Liver (tissue), 9 donors: ENCODE data around the gene ZNF639. TPM values are rescaled to one million over a fixed set of nuclear protein-coding genes. Genes with fewer than 3 reads are reported as not detected.

ENCODE experiments used
- DNase-seq: peaks from one replicate; pipeline ENCODE4 v3.0.0-alpha.2; 2017; ENCODE audit warnings: low spot score
- H3K27ac ChIP-seq, 2 donors: one replicate each; pipeline ENCODE4 v1.7.0; 2013; ENCODE audit warnings: inconsistent platforms in 2 of 2, low read length in 2 of 2, control low read depth in 1 of 2, low read depth in 1 of 2, mild to moderate bottlenecking in 1 of 2
- H3K27me3 ChIP-seq, 4 donors: one replicate each; pipeline versions ENCODE4 v1.6.1 to v1.7.0; 2013; ENCODE audit warnings: low read length in 3 of 4, inconsistent platforms in 1 of 4, mild to moderate bottlenecking in 1 of 4, moderate library complexity in 1 of 4; ENCODE audit not compliant: control insufficient read depth in 4 of 4, insufficient read depth in 4 of 4
- H3K36me3 ChIP-seq, 4 donors: one replicate each; pipeline versions ENCODE4 v1.6.1 to v1.7.0; 2013; ENCODE audit warnings: low read length in 3 of 4, mild to moderate bottlenecking in 3 of 4, low read depth in 1 of 4, moderate library complexity in 1 of 4; ENCODE audit not compliant: control insufficient read depth in 4 of 4, insufficient read depth in 3 of 4
- H3K4me1 ChIP-seq, 4 donors: one replicate each; pipeline versions ENCODE4 v1.6.1 to v1.7.0; 2013; ENCODE audit warnings: low read length in 3 of 4, mild to moderate bottlenecking in 3 of 4, moderate library complexity in 1 of 4; ENCODE audit not compliant: control insufficient read depth in 4 of 4, insufficient read depth in 4 of 4
- H3K4me3 ChIP-seq, 3 donors: one replicate each; pipeline versions ENCODE4 v1.6.1 to v1.7.0; 2013; ENCODE audit warnings: low read length in 3 of 3, control low read depth in 1 of 3, low read depth in 1 of 3, mild to moderate bottlenecking in 1 of 3
- H3K9ac ChIP-seq, 2 donors: one replicate each; pipeline ENCODE4 v1.7.0; 2013; ENCODE audit warnings: low read length in 2 of 2, mild to moderate bottlenecking in 2 of 2, moderate library complexity in 2 of 2, control low read depth in 1 of 2, low read depth in 1 of 2
- H3K9me3 ChIP-seq, 4 donors: one replicate each; pipeline versions ENCODE4 v1.6.1 to v1.7.0; 2013; ENCODE audit warnings: low read length in 3 of 4; ENCODE audit not compliant: control insufficient read depth in 4 of 4
- ATF3 ChIP-seq: IDR thresholded peaks from 2 replicates; pipeline ENCODE4 v1.6.1; 2016; ENCODE audit warnings: antibody characterized with exemption
- CTCF ChIP-seq: fragments of 150-350 bp; IDR thresholded peaks from 2 replicates; pipeline ENCODE4 v1.5.1; 2017; ENCODE audit warnings: improper control_type of control experiment, low read depth, low read length; ENCODE audit not compliant: missing input control
- EGR1 ChIP-seq, 2 donors: IDR thresholded peaks; 2 replicates each; pipeline ENCODE4 v1.6.1; 2016 to 2018; ENCODE audit warnings: antibody characterized with exemption in 2 of 2, low read depth in 2 of 2
- FOXA1 ChIP-seq: IDR thresholded peaks from 2 replicates; pipeline ENCODE4 v1.6.1; 2016; ENCODE audit warnings: antibody characterized with exemption
- GABPA ChIP-seq, 2 donors: IDR thresholded peaks in 1 of 2; conservative IDR thresholded peaks in 1 of 2; 2 replicates each; pipeline ENCODE4 v1.6.1; 2016; ENCODE audit warnings: antibody characterized with exemption in 2 of 2, mild to moderate bottlenecking in 1 of 2, moderate library complexity in 1 of 2
- HNF4A ChIP-seq, 2 donors: conservative IDR thresholded peaks; 2 replicates each; pipeline ENCODE4 v1.6.1; 2016; ENCODE audit warnings: antibody characterized with exemption in 2 of 2, mild to moderate bottlenecking in 2 of 2
- MAX ChIP-seq: IDR thresholded peaks from 2 replicates; pipeline ENCODE4 v1.6.1; 2016; ENCODE audit warnings: antibody characterized with exemption
- RAD21 ChIP-seq, 2 donors: IDR thresholded peaks; 2 replicates each; pipeline ENCODE4 v1.6.1; 2016; ENCODE audit warnings: antibody characterized with exemption in 2 of 2, mild to moderate bottlenecking in 2 of 2
- RXRA ChIP-seq, 2 donors: IDR thresholded peaks; 2 replicates each; pipeline ENCODE4 v1.6.1; 2017 to 2018; ENCODE audit warnings: antibody characterized with exemption in 2 of 2, mild to moderate bottlenecking in 1 of 2
- SP1 ChIP-seq: IDR thresholded peaks from 2 replicates; pipeline ENCODE4 v1.6.1; 2018; ENCODE audit warnings: antibody characterized with exemption, mild to moderate bottlenecking
- TAF1 ChIP-seq: conservative IDR thresholded peaks from 2 replicates; pipeline ENCODE4 v1.6.1; 2016; ENCODE audit warnings: antibody characterized with exemption, mild to moderate bottlenecking
- YY1 ChIP-seq: IDR thresholded peaks from 2 replicates; pipeline ENCODE4 v1.6.1; 2016; ENCODE audit warnings: antibody characterized with exemption, mild to moderate bottlenecking
- WGBS: extraction: QIAGEN DNeasy Blood & Tissue Kit; methylation state at CpG from one replicate; pipeline ENCODE4 v1.1.7; 2013; 5-methylcytosine and 5-hydroxymethylcytosine counted together
- polyA plus RNA-seq, 2 donors: library from polyadenylated mRNA; stranded (reverse) in 1 of 2; unstranded in 1 of 2; fragments of 200-250 nt in 1 of 2; fragments of >200 nt in 1 of 2; fragmentation: Nextera tagmentation in 1 of 2; extraction: Ambion mirVana in 1 of 2; gene quantifications; one replicate each; pipeline versions ENCODE4 v1.2.1 to v1.2.3, GENCODE V29; 2013 to 2015
- total RNA-seq, 2 donors: library from RNA; depleted of rRNA; stranded (reverse); fragments of >200 nt; gene quantifications; one replicate each; pipeline ENCODE4 v1.2.3, GENCODE V29; 2014
- TF ChIP-seq, protein P1 (sequence below): IDR thresholded peaks from 2 replicates; pipeline ENCODE4 v1.6.1; 2016; ENCODE audit warnings: antibody characterized with exemption, mild to moderate bottlenecking
- TF ChIP-seq, protein P2 (sequence below): IDR thresholded peaks from 2 replicates; pipeline ENCODE4 v1.6.1; 2016; ENCODE audit warnings: antibody characterized with exemption
- donor health status: healthy.
- donor health status: healthy.
- donor health status: healthy.
- donor health status: healthy.
- donor health status: healthy.

Gene ZNF639
- total and polyA plus RNA-seq, 4 donors = 8.7 to 23.4 (median 16.3) TPM

DNA sequence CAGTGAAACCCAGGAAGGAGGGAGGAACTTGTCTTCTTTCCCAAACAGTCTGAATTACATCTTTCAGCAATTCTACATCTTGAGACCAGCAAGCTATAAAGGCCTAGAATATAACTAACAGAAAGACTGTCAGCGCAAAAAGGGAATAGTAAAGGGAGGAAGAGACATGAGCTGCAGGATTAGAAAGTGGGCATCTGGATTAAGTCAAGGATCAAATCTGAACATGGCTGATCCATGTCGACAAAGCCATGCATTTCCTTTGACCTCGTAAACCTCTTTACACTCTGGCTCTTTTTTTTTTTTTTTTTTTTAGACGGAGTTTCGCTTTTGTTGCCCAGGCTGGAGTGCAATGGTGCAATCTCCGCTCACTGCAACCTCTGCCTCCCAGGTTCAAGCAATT, 36.5 kb upstream of the ZNF639 start (continued):
- TF ChIP-seq HNF4A (conservative IDR thresholded peaks at IDR 0.05) (no peak), FOXA1 (no peak)

DNA sequence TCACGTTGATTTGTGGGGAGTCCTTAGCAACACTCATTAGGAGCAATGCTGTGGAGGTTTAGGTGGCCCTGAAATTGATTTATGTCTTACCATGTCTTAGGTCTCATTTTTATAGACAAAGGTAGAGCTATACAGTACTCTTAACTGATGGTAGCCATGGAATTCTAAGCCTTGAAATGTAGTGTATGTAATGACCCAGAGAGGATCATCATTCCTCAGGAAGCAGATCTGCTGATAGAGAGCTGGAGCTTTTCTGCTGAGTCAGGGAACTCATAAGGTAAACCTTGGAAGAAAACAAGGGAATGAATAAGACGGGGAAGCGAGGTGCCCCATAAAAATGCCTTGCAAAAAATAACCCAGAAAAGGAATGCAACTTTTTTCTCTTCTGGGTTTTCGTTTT, 34.0 kb upstream of the ZNF639 start:
- H3K36me3 ChIP-seq = no peaks in the 10 kb centered on the region
- no peak overlapping the region for H3K4me3 ChIP-seq
- no peak for DNase-seq
- no peaks in the 10 kb centered on the region for H3K9me3 ChIP-seq
- H3K27ac ChIP-seq = no peak overlapping the region
- 80% methylated on average over 4 of the region's 4 CpGs for WGBS
- no peak overlapping the region for H3K9ac ChIP-seq
- H3K4me1 ChIP-seq = no peaks in the 10 kb centered on the region
- H3K27me3 ChIP-seq = no peaks in the 10 kb centered on the region
- TF ChIP-seq CTCF (no peak), YY1 (no peak), RAD21 (IDR thresholded peaks at IDR 0.05) (no peak), GABPA (IDR thresholded peaks at IDR 0.05 in 1 of 2, conservative IDR thresholded peaks at IDR 0.05 in 1 of 2) (no peak), TAF1 (no peak), SP1 (no peak), HNF4A (conservative IDR thresholded peaks at IDR 0.05) (no peak), FOXA1 (no peak), RXRA (IDR thresholded peaks at IDR 0.05) (no peak), EGR1 (IDR thresholded peaks at IDR 0.05; ENCODE audit: low read depth in 2 of 2) (no peak), ATF3 (no peak), MAX (no peak)
- TF ChIP-seq, protein P1, sequence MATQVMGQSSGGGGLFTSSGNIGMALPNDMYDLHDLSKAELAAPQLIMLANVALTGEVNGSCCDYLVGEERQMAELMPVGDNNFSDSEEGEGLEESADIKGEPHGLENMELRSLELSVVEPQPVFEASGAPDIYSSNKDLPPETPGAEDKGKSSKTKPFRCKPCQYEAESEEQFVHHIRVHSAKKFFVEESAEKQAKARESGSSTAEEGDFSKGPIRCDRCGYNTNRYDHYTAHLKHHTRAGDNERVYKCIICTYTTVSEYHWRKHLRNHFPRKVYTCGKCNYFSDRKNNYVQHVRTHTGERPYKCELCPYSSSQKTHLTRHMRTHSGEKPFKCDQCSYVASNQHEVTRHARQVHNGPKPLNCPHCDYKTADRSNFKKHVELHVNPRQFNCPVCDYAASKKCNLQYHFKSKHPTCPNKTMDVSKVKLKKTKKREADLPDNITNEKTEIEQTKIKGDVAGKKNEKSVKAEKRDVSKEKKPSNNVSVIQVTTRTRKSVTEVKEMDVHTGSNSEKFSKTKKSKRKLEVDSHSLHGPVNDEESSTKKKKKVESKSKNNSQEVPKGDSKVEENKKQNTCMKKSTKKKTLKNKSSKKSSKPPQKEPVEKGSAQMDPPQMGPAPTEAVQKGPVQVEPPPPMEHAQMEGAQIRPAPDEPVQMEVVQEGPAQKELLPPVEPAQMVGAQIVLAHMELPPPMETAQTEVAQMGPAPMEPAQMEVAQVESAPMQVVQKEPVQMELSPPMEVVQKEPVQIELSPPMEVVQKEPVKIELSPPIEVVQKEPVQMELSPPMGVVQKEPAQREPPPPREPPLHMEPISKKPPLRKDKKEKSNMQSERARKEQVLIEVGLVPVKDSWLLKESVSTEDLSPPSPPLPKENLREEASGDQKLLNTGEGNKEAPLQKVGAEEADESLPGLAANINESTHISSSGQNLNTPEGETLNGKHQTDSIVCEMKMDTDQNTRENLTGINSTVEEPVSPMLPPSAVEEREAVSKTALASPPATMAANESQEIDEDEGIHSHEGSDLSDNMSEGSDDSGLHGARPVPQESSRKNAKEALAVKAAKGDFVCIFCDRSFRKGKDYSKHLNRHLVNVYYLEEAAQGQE = no peak
- TF ChIP-seq, protein P2, sequence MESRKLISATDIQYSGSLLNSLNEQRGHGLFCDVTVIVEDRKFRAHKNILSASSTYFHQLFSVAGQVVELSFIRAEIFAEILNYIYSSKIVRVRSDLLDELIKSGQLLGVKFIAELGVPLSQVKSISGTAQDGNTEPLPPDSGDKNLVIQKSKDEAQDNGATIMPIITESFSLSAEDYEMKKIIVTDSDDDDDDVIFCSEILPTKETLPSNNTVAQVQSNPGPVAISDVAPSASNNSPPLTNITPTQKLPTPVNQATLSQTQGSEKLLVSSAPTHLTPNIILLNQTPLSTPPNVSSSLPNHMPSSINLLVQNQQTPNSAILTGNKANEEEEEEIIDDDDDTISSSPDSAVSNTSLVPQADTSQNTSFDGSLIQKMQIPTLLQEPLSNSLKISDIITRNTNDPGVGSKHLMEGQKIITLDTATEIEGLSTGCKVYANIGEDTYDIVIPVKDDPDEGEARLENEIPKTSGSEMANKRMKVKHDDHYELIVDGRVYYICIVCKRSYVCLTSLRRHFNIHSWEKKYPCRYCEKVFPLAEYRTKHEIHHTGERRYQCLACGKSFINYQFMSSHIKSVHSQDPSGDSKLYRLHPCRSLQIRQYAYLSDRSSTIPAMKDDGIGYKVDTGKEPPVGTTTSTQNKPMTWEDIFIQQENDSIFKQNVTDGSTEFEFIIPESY = no peak
